Measurements from ENCODE around the gene CCSAP. TPM values are rescaled to one million over a fixed set of nuclear protein-coding genes. Genes with fewer than 3 reads are reported as not detected.
"Not testable (repeated sequence)": the region's sequence is repeated elsewhere in the genome, so short reads cannot be mapped to it uniquely, and the experiment has no call there.

The CCSAP gene
- total RNA-seq, 1 donor from 2014 or later = 6.4 TPM

DNA sequence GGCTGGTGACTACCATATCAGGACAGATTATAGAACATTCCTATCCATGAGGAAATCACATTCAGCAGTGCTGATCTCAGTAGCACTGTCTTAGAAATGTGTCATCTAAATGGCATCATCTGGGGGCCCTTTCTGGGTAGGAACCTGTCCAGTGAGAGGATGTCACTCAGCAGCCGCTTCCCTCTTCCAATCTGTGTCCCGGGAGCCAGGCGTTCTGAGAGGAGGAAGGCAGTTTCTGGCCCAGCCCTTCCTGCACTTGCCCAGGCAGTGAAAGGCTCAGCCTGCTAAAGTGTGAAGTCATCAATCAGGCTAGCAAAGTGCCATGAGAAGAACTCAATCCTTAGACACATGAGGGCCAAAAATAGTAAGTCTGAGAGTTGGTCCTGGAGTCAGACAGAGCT is 46.3 kb downstream of the CCSAP start:
- Mint-ChIP-seq H3K9me3 (no peaks in the 10 kb centered on the region), H3K36me3 (ENCODE audit: low read depth) (peaks cover 64% of the 10 kb centered on the region), H3K4me1 (peaks cover 7% of the 10 kb centered on the region), H3K27ac (no peak overlapping the region), H3K4me3 (no peak overlapping the region), H3K27me3 (no peaks in the 10 kb centered on the region)
- ChIA-PET POLR2A (no interaction called here), CTCF (no interaction called here)
- TF ChIP-seq, protein P1, sequence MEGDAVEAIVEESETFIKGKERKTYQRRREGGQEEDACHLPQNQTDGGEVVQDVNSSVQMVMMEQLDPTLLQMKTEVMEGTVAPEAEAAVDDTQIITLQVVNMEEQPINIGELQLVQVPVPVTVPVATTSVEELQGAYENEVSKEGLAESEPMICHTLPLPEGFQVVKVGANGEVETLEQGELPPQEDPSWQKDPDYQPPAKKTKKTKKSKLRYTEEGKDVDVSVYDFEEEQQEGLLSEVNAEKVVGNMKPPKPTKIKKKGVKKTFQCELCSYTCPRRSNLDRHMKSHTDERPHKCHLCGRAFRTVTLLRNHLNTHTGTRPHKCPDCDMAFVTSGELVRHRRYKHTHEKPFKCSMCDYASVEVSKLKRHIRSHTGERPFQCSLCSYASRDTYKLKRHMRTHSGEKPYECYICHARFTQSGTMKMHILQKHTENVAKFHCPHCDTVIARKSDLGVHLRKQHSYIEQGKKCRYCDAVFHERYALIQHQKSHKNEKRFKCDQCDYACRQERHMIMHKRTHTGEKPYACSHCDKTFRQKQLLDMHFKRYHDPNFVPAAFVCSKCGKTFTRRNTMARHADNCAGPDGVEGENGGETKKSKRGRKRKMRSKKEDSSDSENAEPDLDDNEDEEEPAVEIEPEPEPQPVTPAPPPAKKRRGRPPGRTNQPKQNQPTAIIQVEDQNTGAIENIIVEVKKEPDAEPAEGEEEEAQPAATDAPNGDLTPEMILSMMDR (IDR thresholded peaks at IDR 0.05) = no peak
- intact Hi-C loops (cut with micrococcal nuclease) = no loop called here
- DNase-seq (no peak), ATAC-seq (ENCODE audit: low read depth) (no peak)

DNA sequence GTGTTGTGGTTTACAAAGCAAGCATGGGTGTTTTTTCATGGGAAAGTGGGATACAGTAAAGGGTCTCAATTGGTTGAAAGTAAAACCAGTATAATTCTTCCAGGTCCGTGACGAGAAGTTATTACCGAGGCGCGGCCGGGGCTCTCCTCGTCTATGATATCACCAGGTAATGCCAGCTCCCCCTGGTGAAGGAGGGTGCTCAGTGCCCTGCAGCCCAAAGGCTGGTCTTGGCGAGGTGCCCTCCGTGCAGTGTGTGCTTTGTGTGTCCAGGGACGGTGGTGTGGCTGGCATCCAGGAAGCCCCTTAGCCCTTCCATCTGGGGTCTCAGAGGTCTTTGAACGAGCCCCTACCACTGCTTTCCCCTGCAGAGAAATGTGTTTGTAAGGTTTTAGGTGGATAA is 47.1 kb downstream of the CCSAP start:
- TF ChIP-seq, protein P1 (IDR thresholded peaks at IDR 0.05) = no peak
- no peak overlapping the region for H3K27ac Mint-ChIP-seq
- peaks cover 66% of the 10 kb centered on the region for H3K36me3 Mint-ChIP-seq (ENCODE audit: low read depth)
- no peak overlapping the region for H3K4me3 Mint-ChIP-seq
- ChIA-PET CTCF (no interaction called here), POLR2A (no interaction called here)
- H3K27me3 Mint-ChIP-seq = no peaks in the 10 kb centered on the region
- DNase-seq = no peak
- H3K9me3 Mint-ChIP-seq = no peaks in the 10 kb centered on the region
- peaks cover 7% of the 10 kb centered on the region for H3K4me1 Mint-ChIP-seq
- intact Hi-C loops (cut with micrococcal nuclease) = no loop called here
- no peak for ATAC-seq (ENCODE audit: low read depth)

DNA sequence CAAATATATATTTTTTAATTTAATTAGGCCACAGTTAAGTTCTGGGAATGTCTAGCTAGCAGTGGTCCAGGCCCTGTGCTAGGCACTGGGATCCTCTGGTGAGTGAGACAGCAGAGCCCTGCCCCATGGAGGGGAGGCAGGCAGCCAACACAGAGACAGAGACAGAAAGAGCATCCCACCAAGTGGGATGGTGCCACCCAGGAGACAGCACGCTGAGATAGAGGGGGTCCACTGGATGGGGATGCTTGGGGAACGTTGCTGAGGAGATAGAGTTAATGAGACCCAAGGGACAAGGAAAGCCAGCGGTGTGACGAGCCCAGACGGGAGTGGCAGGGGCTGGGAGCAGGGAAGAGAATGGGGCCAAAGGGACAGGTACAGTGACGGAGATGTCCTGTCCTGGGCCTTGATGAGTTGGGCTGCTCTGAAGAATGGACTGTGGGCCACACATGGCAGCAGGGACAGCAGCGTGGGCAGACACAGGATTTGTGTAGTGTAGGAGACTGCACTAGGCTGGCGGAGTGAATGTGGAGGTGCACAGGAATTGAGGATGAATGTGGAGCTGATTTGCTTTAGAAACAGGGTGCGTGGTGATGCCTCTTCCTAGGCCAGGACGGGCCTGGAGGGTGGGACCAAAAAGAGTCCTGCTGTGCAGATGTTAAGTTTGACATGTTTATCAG is 49.2 kb downstream of the CCSAP start:
- DNase-seq (no peak), ATAC-seq (ENCODE audit: low read depth) (no peak)
- Mint-ChIP-seq H3K4me1 (peaks cover 7% of the 10 kb centered on the region), H3K9me3 (no peaks in the 10 kb centered on the region), H3K36me3 (ENCODE audit: low read depth) (peaks cover 67% of the 10 kb centered on the region), H3K27me3 (no peaks in the 10 kb centered on the region), H3K27ac (no peak overlapping the region), H3K4me3 (no peak overlapping the region)
- TF ChIP-seq, protein P1 (IDR thresholded peaks at IDR 0.05) = no peak
- POLR2A ChIA-PET = no interaction called here
- CTCF ChIA-PET = no interaction called here
- intact Hi-C loops (cut with micrococcal nuclease) = no loop called here

DNA sequence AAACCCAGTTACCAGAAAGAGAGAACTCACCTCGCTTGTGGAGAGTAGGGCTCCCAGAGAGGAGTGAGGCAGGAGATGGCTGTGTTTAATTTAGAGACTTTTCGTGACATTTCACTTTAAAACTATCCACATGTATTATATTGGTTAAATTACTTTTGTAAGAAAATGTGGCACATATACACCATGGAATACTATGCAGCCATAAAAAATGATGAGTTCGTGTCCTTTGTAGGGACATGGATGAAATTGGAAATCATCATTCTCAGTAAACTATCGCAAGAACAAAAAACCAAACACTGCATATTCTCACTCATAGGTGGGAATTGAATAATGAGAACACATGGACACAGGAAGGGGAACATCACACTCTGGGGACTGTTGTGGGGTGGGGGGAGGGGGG is 51.2 kb downstream of the CCSAP start:
- intact Hi-C loops (cut with micrococcal nuclease); H3K27me3 Mint-ChIP-seq; ATAC-seq (ENCODE audit: low read depth); DNase-seq; H3K4me1 Mint-ChIP-seq; H3K4me3 Mint-ChIP-seq; POLR2A ChIA-PET; H3K27ac Mint-ChIP-seq; CTCF ChIA-PET; H3K9me3 Mint-ChIP-seq: not testable (repeated sequence)
- H3K36me3 Mint-ChIP-seq (ENCODE audit: low read depth) = peaks cover 67% of the 10 kb centered on the region

DNA sequence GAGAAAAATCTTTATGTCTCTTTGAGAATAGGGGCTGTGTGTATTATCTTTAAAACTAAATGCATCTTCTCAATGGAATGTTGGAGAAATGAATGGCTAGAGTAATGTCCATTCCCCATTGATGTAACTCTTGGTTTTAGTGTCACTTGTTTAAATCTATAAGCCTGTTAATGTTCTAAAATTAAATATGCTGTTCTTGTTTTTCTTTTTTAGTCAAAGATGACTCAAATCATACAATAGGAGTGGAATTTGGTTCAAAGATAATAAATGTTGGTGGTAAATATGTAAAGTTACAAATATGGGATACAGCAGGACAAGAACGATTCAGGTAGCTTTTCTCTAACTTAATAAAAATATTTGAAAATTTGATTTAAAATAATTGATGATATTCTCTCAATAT is 54.3 kb downstream of the CCSAP start:
- Mint-ChIP-seq H3K27me3 (no peaks in the 10 kb centered on the region), H3K9me3 (no peaks in the 10 kb centered on the region), H3K27ac (no peak overlapping the region), H3K4me3 (no peak overlapping the region), H3K36me3 (ENCODE audit: low read depth) (peaks cover 53% of the 10 kb centered on the region), H3K4me1 (peaks cover 10% of the 10 kb centered on the region)
- intact Hi-C loops (cut with micrococcal nuclease) = no loop called here
- ATAC-seq (ENCODE audit: low read depth) (no peak), DNase-seq (no peak)
- POLR2A ChIA-PET = no interaction called here
- TF ChIP-seq, protein P1 (IDR thresholded peaks at IDR 0.05) = no peak
- CTCF ChIA-PET = no interaction called here

DNA sequence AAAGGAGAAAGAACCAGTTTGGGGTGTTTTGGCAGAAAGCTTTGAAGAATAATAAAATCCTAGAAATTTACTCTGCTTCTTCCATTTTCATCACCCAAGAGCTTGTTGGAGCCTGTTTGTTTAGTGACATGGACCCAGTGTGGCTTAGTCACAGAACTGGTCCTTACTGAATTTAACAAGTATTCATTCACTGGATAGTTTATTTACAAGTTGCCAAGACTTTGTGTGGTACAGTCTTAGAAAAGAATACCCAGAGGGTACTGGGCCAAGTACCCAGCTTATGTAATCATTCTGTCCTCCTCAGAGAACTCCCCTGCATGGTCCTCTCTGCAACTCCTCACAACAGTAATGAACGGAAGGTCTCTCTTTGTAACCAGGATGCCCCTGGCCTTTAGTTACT is 55.6 kb downstream of the CCSAP start:
- TF ChIP-seq, protein P1 (IDR thresholded peaks at IDR 0.05) = no peak
- Mint-ChIP-seq H3K27me3 (no peaks in the 10 kb centered on the region), H3K4me1 (peaks cover 18% of the 10 kb centered on the region), H3K36me3 (ENCODE audit: low read depth) (peaks cover 63% of the 10 kb centered on the region), H3K9me3 (peaks cover 2% of the 10 kb centered on the region), H3K4me3 (no peak overlapping the region), H3K27ac (no peak overlapping the region)
- POLR2A ChIA-PET = no interaction called here
- DNase-seq (no peak), ATAC-seq (ENCODE audit: low read depth) (no peak)
- CTCF ChIA-PET = no interaction called here
- intact Hi-C loops (cut with micrococcal nuclease) = no loop called here
